Measurements from ENCODE around the gene PMP22. TPM values are rescaled to one million over a fixed set of nuclear protein-coding genes. Genes with fewer than 3 reads are reported as not detected.

Gene PMP22
- polyA plus RNA-seq, 1 donor from 2014 or later: not detected

DNA sequence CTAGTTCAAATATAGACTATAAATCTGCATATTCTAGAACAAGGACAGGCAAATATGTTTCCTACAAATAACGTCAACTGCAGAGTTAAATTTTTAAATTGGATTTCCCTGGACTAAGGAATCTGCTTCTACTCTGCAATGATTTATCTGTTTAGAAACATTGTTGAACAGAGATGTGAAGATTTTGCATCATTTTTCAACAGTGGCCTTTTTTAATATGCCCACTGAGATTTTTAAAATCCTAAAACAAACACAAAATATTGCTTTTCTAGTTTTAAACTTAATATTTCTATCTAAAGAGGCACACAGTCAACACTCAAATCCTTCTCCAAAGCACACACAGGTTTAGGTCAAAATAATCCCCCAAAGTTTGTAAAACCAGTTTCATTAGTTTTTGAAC, 23.7 kb upstream of the PMP22 start:
- no peak overlapping the region for H3K9ac ChIP-seq (ENCODE audit: low read length)
- H3K9me2 ChIP-seq (ENCODE audit: insufficient read depth, low read length): no peaks in the 10 kb centered on the region
- no peaks in the 10 kb centered on the region for H3K79me2 ChIP-seq (replicated peaks; ENCODE audit: insufficient read depth, low read length)
- H2AFZ ChIP-seq (ENCODE audit: low read depth, low read length): no peak overlapping the region
- H3K4me3 ChIP-seq (ENCODE audit: low read length): no peak overlapping the region
- no peaks in the 10 kb centered on the region for H3K9me3 ChIP-seq (ENCODE audit: low read length)
- no peak for TF ChIP-seq POLR2AphosphoS5 (IDR thresholded peaks at IDR 0.05)
- TF ChIP-seq EP300 (conservative IDR thresholded peaks at IDR 0.05; ENCODE audit: poor library complexity, severe bottlenecking): no peak
- no peak for TF ChIP-seq TAF1 (IDR thresholded peaks at IDR 0.05; ENCODE audit: low read depth)
- TF ChIP-seq SMC3 (conservative IDR thresholded peaks at IDR 0.05; ENCODE audit: poor library complexity): no peak
- TF ChIP-seq MXI1 (conservative IDR thresholded peaks at IDR 0.05; ENCODE audit: poor library complexity, severe bottlenecking): no peak
- no peak for TF ChIP-seq RAD21 (conservative IDR thresholded peaks at IDR 0.05)
- TF ChIP-seq, protein P1, sequence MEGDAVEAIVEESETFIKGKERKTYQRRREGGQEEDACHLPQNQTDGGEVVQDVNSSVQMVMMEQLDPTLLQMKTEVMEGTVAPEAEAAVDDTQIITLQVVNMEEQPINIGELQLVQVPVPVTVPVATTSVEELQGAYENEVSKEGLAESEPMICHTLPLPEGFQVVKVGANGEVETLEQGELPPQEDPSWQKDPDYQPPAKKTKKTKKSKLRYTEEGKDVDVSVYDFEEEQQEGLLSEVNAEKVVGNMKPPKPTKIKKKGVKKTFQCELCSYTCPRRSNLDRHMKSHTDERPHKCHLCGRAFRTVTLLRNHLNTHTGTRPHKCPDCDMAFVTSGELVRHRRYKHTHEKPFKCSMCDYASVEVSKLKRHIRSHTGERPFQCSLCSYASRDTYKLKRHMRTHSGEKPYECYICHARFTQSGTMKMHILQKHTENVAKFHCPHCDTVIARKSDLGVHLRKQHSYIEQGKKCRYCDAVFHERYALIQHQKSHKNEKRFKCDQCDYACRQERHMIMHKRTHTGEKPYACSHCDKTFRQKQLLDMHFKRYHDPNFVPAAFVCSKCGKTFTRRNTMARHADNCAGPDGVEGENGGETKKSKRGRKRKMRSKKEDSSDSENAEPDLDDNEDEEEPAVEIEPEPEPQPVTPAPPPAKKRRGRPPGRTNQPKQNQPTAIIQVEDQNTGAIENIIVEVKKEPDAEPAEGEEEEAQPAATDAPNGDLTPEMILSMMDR (IDR thresholded peaks at IDR 0.05; ENCODE audit: poor library complexity, severe bottlenecking): no peak
- TF ChIP-seq EZH2 (IDR thresholded peaks at IDR 0.05; ENCODE audit: borderline replicate concordance, insufficient read depth, low read length, poor library complexity, severe bottlenecking): no peak
- TF ChIP-seq, protein P2, sequence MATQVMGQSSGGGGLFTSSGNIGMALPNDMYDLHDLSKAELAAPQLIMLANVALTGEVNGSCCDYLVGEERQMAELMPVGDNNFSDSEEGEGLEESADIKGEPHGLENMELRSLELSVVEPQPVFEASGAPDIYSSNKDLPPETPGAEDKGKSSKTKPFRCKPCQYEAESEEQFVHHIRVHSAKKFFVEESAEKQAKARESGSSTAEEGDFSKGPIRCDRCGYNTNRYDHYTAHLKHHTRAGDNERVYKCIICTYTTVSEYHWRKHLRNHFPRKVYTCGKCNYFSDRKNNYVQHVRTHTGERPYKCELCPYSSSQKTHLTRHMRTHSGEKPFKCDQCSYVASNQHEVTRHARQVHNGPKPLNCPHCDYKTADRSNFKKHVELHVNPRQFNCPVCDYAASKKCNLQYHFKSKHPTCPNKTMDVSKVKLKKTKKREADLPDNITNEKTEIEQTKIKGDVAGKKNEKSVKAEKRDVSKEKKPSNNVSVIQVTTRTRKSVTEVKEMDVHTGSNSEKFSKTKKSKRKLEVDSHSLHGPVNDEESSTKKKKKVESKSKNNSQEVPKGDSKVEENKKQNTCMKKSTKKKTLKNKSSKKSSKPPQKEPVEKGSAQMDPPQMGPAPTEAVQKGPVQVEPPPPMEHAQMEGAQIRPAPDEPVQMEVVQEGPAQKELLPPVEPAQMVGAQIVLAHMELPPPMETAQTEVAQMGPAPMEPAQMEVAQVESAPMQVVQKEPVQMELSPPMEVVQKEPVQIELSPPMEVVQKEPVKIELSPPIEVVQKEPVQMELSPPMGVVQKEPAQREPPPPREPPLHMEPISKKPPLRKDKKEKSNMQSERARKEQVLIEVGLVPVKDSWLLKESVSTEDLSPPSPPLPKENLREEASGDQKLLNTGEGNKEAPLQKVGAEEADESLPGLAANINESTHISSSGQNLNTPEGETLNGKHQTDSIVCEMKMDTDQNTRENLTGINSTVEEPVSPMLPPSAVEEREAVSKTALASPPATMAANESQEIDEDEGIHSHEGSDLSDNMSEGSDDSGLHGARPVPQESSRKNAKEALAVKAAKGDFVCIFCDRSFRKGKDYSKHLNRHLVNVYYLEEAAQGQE (IDR thresholded peaks at IDR 0.05; ENCODE audit: borderline replicate concordance): no peak
- no peaks in the 10 kb centered on the region for H3F3A ChIP-seq (ENCODE audit: insufficient read depth, low read length, poor library complexity, severe bottlenecking)
- no peak overlapping the region for H3K27ac ChIP-seq (ENCODE audit: low read length)
- H3K36me3 ChIP-seq (ENCODE audit: insufficient read depth, low read length): no peaks in the 10 kb centered on the region
- H3K27me3 ChIP-seq (ENCODE audit: insufficient read depth, low read depth, low read length): no peaks in the 10 kb centered on the region
- H3K4me2 ChIP-seq (ENCODE audit: low read length): no peak overlapping the region
- H4K20me1 ChIP-seq (ENCODE audit: insufficient read depth): no peaks in the 10 kb centered on the region

DNA sequence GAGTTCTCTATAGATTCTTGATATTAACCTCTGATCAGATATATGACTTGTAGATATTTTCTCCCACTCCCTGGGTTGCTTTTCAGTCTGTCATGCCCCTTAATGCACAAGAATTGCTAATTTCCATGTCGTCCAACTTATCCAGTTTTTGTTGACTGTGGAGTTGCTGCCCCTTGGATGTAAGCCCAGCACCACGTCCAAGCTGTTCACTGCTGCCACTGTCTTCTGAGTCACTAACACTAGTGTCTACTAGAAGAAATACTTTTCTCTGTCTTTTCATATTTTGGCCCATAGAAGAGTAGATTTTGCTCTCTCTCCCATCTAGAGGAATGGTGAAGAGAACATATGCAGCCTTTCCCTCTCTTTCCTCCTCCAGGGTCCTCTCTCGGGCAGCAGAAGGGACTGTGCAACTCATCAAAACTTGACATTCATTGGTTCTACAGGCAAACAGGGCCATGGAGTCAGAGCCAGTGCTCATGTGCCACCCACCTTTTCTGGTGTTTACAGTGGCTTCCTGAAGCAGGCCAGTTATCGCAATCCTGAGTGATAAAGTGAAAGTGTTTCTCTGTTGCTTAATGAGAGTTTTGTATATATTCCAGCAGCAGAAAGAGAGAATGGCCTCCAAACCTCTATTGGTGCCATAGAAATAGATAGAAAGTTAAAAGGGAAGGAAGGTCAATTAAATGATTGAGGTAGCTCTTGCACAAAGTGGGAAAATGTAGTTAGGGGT, 22.6 kb upstream of the PMP22 start:
- no peaks in the 10 kb centered on the region for H3K9me2 ChIP-seq (ENCODE audit: insufficient read depth, low read length)
- no peaks in the 10 kb centered on the region for H3K9me3 ChIP-seq (ENCODE audit: low read length)
- no peak overlapping the region for H3K4me2 ChIP-seq (ENCODE audit: low read length)
- H3K79me2 ChIP-seq (replicated peaks; ENCODE audit: insufficient read depth, low read length): no peaks in the 10 kb centered on the region
- no peak overlapping the region for H3K4me3 ChIP-seq (ENCODE audit: low read length)
- no peak overlapping the region for H2AFZ ChIP-seq (ENCODE audit: low read depth, low read length)
- TF ChIP-seq POLR2AphosphoS5 (IDR thresholded peaks at IDR 0.05): no peak
- no peak for TF ChIP-seq TAF1 (IDR thresholded peaks at IDR 0.05; ENCODE audit: low read depth)
- TF ChIP-seq SMC3 (conservative IDR thresholded peaks at IDR 0.05; ENCODE audit: poor library complexity): no peak
- TF ChIP-seq, protein P2 (IDR thresholded peaks at IDR 0.05; ENCODE audit: borderline replicate concordance): no peak
- TF ChIP-seq RAD21 (conservative IDR thresholded peaks at IDR 0.05): no peak
- TF ChIP-seq, protein P1 (IDR thresholded peaks at IDR 0.05; ENCODE audit: poor library complexity, severe bottlenecking): no peak
- no peak for TF ChIP-seq EZH2 (IDR thresholded peaks at IDR 0.05; ENCODE audit: borderline replicate concordance, insufficient read depth, low read length, poor library complexity, severe bottlenecking)
- no peak for TF ChIP-seq MXI1 (conservative IDR thresholded peaks at IDR 0.05; ENCODE audit: poor library complexity, severe bottlenecking)
- no peak for TF ChIP-seq EP300 (conservative IDR thresholded peaks at IDR 0.05; ENCODE audit: poor library complexity, severe bottlenecking)
- no peak overlapping the region for H3K27ac ChIP-seq (ENCODE audit: low read length)
- H3F3A ChIP-seq (ENCODE audit: insufficient read depth, low read length, poor library complexity, severe bottlenecking): no peaks in the 10 kb centered on the region
- H4K20me1 ChIP-seq (ENCODE audit: insufficient read depth): no peaks in the 10 kb centered on the region
- H3K9ac ChIP-seq (ENCODE audit: low read length): no peak overlapping the region
- no peaks in the 10 kb centered on the region for H3K36me3 ChIP-seq (ENCODE audit: insufficient read depth, low read length)
- H3K27me3 ChIP-seq (ENCODE audit: insufficient read depth, low read depth, low read length): no peaks in the 10 kb centered on the region
